GM12878 (cell line): ENCODE measurements around the gene NECTIN2. TPM values are rescaled to one million over a fixed set of nuclear protein-coding genes. Genes with fewer than 3 reads are reported as not detected.

Experiments used
- ATAC-seq: fragments of 200-7000 bp; cut with Tn5 transposase; 3 replicates; pipeline ENCODE4 v1.9.1; 2020; ENCODE audit warnings: mild to moderate bottlenecking, moderate library complexity
- BruUV-seq: library from RNA; stranded (reverse); fragments of 400-500 nt; replicated peaks from 2 replicates; lab custom pipeline; 2021; lab: Mats Ljungman, UMichigan
- CTCF ChIA-PET: fragments of 300-600 bp; sonication (Branson Sonifier 250); formaldehyde crosslinking; extraction: SDS; loops from one replicate; lab custom pipeline; 2021; ENCODE audit warnings: inconsistent platforms; lab: Yijun Ruan, JAX
- POLR2A ChIA-PET: fragments of 350-600 bp; formaldehyde crosslinking; extraction: SDS; loops from one replicate; lab custom pipeline; 2021; ENCODE audit warnings: inconsistent platforms; lab: Charles Lee
- RAD21 ChIA-PET: fragments of 300-600 bp; sonication (Branson Sonifier 250); formaldehyde crosslinking; loops from one replicate; lab custom pipeline; 2023; ENCODE audit warnings: antibody characterized with exemption; ENCODE audit not compliant: unreplicated experiment; lab: Charles Lee
- SMC1A ChIA-PET: fragments of 300-600 bp; sonication (Branson Sonifier 250); formaldehyde crosslinking; loops from one replicate; lab custom pipeline; 2023; ENCODE audit not compliant: unreplicated experiment, uncharacterized antibody; lab: Charles Lee
- DNase-seq: peaks from one replicate; pipeline ENCODE4 v3.0.0-alpha.2; 2011; ENCODE audit warnings: low read depth, low spot score
- FAIRE-seq: peaks from 3 replicates; lab custom pipeline; 2011; peaks lifted over from hg19 to GRCh38; lab: Jason Lieb, UNC
- H2AFZ ChIP-seq: 2 replicates; pipeline ENCODE4 v1.6.0; 2011; ENCODE audit warnings: low read depth, low read length, control low read depth; ENCODE audit not compliant: control insufficient read depth
- H3K27ac ChIP-seq: 2 replicates; pipeline ENCODE4 v1.5.1; 2011; ENCODE audit warnings: control low read depth; ENCODE audit not compliant: control insufficient read depth, insufficient read depth
- H3K27me3 ChIP-seq, 2 experiments: replicated peaks in 1 of 2; 2 replicates each; pipeline versions ENCODE4 v1.6.0 to v1.6.1; 2011; ENCODE audit warnings: low read length in 1 of 2; ENCODE audit not compliant: control insufficient read depth in 2 of 2, insufficient read depth in 2 of 2
- H3K36me3 ChIP-seq, 2 experiments: 2 replicates each; pipeline ENCODE4 v1.5.1; 2011; ENCODE audit warnings: low read length in 1 of 2; ENCODE audit not compliant: control insufficient read depth in 2 of 2, insufficient read depth in 2 of 2
- H3K4me1 ChIP-seq: 2 replicates; pipeline ENCODE4 v1.6.1; 2011; ENCODE audit warnings: mild to moderate bottlenecking, low read length, moderate library complexity, mixed read lengths; ENCODE audit not compliant: control insufficient read depth, insufficient read depth
- H3K4me2 ChIP-seq: 2 replicates; pipeline ENCODE4 v1.6.0; 2011; ENCODE audit warnings: control low read depth; ENCODE audit not compliant: control insufficient read depth, insufficient read depth
- H3K4me3 ChIP-seq: fragments of 200-600 bp; sonication (generic); 2 replicates; pipeline ENCODE4 v1.5.1; 2016
- H3K79me2 ChIP-seq: 2 replicates; pipeline ENCODE4 v1.6.0; 2011; ENCODE audit warnings: low read length; ENCODE audit not compliant: control insufficient read depth, insufficient read depth
- H3K9ac ChIP-seq: 2 replicates; pipeline ENCODE4 v1.8.0; 2011; ENCODE audit warnings: low read length, control low read depth, mixed read lengths; ENCODE audit not compliant: control insufficient read depth, insufficient read depth
- H3K9me3 ChIP-seq: replicated peaks from 3 replicates; pipeline ENCODE4 v1.5.1; 2011; ENCODE audit warnings: mild to moderate bottlenecking, low read length; ENCODE audit not compliant: control insufficient read depth, insufficient read depth
- H4K20me1 ChIP-seq: 2 replicates; pipeline ENCODE4 v1.6.0; 2011; ENCODE audit not compliant: control insufficient read depth, insufficient read depth
- CBX3 ChIP-seq: fragments of 200-600 bp; sonication (generic); IDR thresholded peaks from 2 replicates; pipeline ENCODE4 v1.6.1; 2016; ENCODE audit warnings: low read depth, borderline replicate concordance
- CREM ChIP-seq: IDR thresholded peaks from 2 replicates; pipeline ENCODE4 v1.6.1; 2014; ENCODE audit warnings: antibody characterized with exemption, low read depth
- CUX1 ChIP-seq: IDR thresholded peaks from 2 replicates; pipeline ENCODE4 v1.6.1; 2012; ENCODE audit warnings: improper control_type of control experiment, low read depth, low read length; ENCODE audit not compliant: insufficient replicate concordance
- E2F4 ChIP-seq: IDR thresholded peaks from 2 replicates; pipeline ENCODE4 v1.6.1; 2012; ENCODE audit warnings: low read depth, low read length, improper control_type of control experiment
- MEF2A ChIP-seq: IDR thresholded peaks from 2 replicates; pipeline ENCODE4 v1.6.1; 2011; ENCODE audit warnings: low read depth, mild to moderate bottlenecking, low read length, moderate library complexity; ENCODE audit not compliant: insufficient read depth
- PRDM15 ChIP-seq: fragments of 450-650 bp; formaldehyde crosslinking; IDR thresholded peaks from 2 replicates; pipeline ENCODE4 v1.4.0; 2020; ENCODE audit warnings: mild to moderate bottlenecking, moderate library complexity
- TCF7 ChIP-seq: IDR thresholded peaks from 2 replicates; pipeline ENCODE4 v1.6.1; 2014; ENCODE audit warnings: antibody characterized with exemption, borderline replicate concordance
- ZBED1 ChIP-seq: IDR thresholded peaks from 2 replicates; pipeline ENCODE4 v1.6.1; 2016; ENCODE audit warnings: borderline replicate concordance
- ZBTB33 ChIP-seq: fragments of 450-650 bp; IDR thresholded peaks from 2 replicates; pipeline ENCODE4 v1.6.1; 2017; ENCODE audit warnings: mild to moderate bottlenecking
- WGBS: methylation state at CpG from one replicate; pipeline ENCODE4 v1.1.6; 2016; ENCODE audit warnings: low lambda C conversion rate; ENCODE audit not compliant: insufficient replicate concordance, insufficient coverage; ENCODE audit errors: missing lambda C conversion rate; 5-methylcytosine and 5-hydroxymethylcytosine counted together
- in situ Hi-C: fragments of 300-500 bp; cut with MboI; formaldehyde crosslinking; loops from 9 replicates; pipeline ENCODE4 v1.14.3; 2018; ENCODE audit warnings: mixed read lengths
- intact Hi-C: fragments of 100-400 bp; cut with micrococcal nuclease; formaldehyde crosslinking; loops from one replicate; pipeline ENCODE4 v1.14.2; 2022; ENCODE audit not compliant: unreplicated experiment
- polyA plus RNA-seq, 11 experiments: library from polyadenylated mRNA; depleted of rRNA in 4 of 11; unstranded in 6 of 11; stranded (reverse) in 5 of 11; fragments of >200 nt; fragmentation: Nextera tagmentation in 4 of 11; fragmentation: Illumina TruSeq in 1 of 11; extraction: Ambion mirVana in 4 of 11; extraction: Trizol in 1 of 11; gene quantifications; 1 replicate in 1 of 11; 2 replicates in 10 of 11; pipeline versions ENCODE4 v1.2.1 to v1.2.3, GENCODE V29; 2011 to 2016; ENCODE audit warnings: inconsistent platforms in 2 of 11, missing spikeins in 2 of 11, low read depth in 1 of 11
- total RNA-seq, 4 experiments: library from RNA; depleted of rRNA in 3 of 4; stranded (reverse); fragments of >200 nt in 3 of 4; fragmentation: Illumina TruSeq in 1 of 4; extraction: Trizol in 1 of 4; gene quantifications; 2 replicates each; pipeline versions ENCODE4 v1.2.1 to v1.2.3, GENCODE V29; 2013 to 2021

Gene NECTIN2
- total and polyA plus RNA-seq, 10 of the 15 experiments (the other 5 are each of a cell fraction or from before 2014, with no cell fraction given), result 0.05 to 0.36 (median 0.26) TPM; not detected in 5

GRCh38 chr19:44908836-44909261 is 62.8 kb downstream of the NECTIN2 start (continued):
- TF ChIP-seq PRDM15 (CRISPR knock-in tag) (no peak), CREM (no peak)

GRCh38 chr19:44909775-44910174 is 63.7 kb downstream of the NECTIN2 start:
- Histone ChIP-seq H3K36me3 (no peaks in the 10 kb centered on the region), H3K27me3 (no peaks in the 10 kb centered on the region; a peak in 1 of 4 replicates), H4K20me1 (no peaks in the 10 kb centered on the region), H3K27ac (no peak overlapping the region), H2AFZ (no peak overlapping the region), H3K9me3 (no peaks in the 10 kb centered on the region), H3K4me2 (no peak overlapping the region), H3K79me2 (no peaks in the 10 kb centered on the region), H3K4me3 (no peak overlapping the region), H3K4me1 (0 out of 2 replicates have a peak, but pooled peaks cover 3% of the 10 kb centered on the region), H3K9ac (no peak overlapping the region)
- intact Hi-C loops, result loop anchor here (5.0 kb wide), 1 partner anchor 428 kb away; no protein-coding TSS in a partner anchor
- FAIRE-seq (no peak), DNase-seq (no peak), ATAC-seq (no peak)
- no TSS peak for BruUV-seq
- SMC1A ChIA-PET, result interaction anchor here (1.0 kb wide), 1 partner anchor 337 kb away, joined by 3 read pairs; no protein-coding TSS in a partner anchor
- in situ Hi-C loops, result loop anchor here (10.0 kb wide), 2 partner anchors 45 to 425 kb away; partner anchors contain the start of gene CLPTM1
- RAD21 ChIA-PET, result interaction anchor here (1.2 kb wide), 2 partner anchors 20 to 150 kb away, joined by 3 to 4 read pairs; no protein-coding TSS in a partner anchor
- POLR2A ChIA-PET, result interaction anchor here (0.6 to 0.7 kb wide), 3 partner anchors 48 to 222 kb away, joined by 3 read pairs; no protein-coding TSS in a partner anchor
- 57% methylated on average over 5 of the region's 5 CpGs for WGBS
- CTCF ChIA-PET, result interaction anchor here (0.7 to 5.1 kb wide), 4 partner anchors 42 to 209 kb away, joined by 3 to 37 read pairs (median 3); no protein-coding TSS in a partner anchor
- no peak for TF ChIP-seq CBX3
- TF ChIP-seq ZBTB33, result no peak
- no peak for TF ChIP-seq E2F4
- TF ChIP-seq TCF7, result no peak
- no peak for TF ChIP-seq ZBED1
- no peak for TF ChIP-seq MEF2A
- no peak for TF ChIP-seq CUX1
